ENCODE results near the gene RBBP5. TPM values are rescaled to one million over a fixed set of nuclear protein-coding genes. Genes with fewer than 3 reads are reported as not detected.
A peak's percentile ranks its signal among the peaks of the same experiment; 100 is the strongest.
"Not testable (repeated sequence)": the region's sequence is repeated elsewhere in the genome, so short reads cannot be mapped to it uniquely, and the experiment has no call there.

Gene RBBP5
- total RNA-seq, result 10.1 TPM
- long read RNA-seq, full-length matches to known transcripts, result 5 of 9 reads
- long read RNA-seq, partial matches to known transcripts, result 2 of 9 reads
- long read RNA-seq, other reads (novel, unspliced or antisense), result 2 of 9 reads

DNA sequence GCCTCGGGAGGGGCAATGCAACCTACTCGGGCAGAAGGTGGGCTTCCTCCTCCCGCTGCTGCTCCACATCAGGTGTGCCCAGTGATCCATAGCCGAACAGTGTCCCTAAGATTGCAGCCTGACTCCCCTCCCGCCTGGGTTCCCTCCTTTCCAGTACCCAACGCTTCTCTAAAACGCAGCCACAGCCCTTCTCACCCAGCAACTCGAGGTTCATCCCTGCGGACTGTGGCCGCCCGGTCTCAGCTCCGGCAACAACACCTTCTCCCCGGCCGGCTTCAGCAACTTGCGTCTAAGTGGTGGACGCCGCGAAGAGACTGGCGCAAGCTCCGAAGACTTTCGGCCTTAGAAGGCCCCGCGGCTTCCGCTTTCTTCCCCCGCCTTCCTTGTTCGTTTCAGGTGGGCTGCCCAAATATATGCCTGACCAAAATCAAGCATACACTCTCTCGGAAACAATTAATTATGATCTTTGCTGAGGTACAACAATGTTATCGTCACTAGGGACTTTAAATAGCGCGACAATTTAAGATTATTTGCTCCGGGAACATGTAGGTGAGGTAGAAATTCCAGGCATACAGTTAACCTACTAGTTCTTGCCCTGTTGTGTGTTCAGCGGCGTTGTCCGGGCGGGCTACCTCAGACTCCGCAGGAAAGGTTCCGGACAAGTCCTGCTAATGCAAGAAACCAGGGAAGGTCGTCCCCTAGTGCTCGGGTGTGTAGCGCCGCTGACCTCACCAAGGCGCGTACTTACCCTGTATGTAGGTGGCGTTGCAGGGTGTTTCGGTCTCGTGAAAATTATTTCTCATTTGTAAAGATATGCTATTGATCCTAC, at the start of gene RBBP5:
RBBP5 (minus strand) TSS at position 319 of the 829 bp plus-strand sequence; CDS start at position 214, 105 bp downstream.
- peak; percentile 97 for DNase-seq (ENCODE audit: low spot score)
- intact Hi-C loops (cut with DNase I), result loop anchor here (1.0 to 5.0 kb wide), 3 partner anchors 21 to 105 kb away; partner anchors contain the start of genes DSTYK and TMCC2

GRCh38 chr1:205171369-205171768, 49.6 kb upstream of the RBBP5 start:
- DNase-seq (ENCODE audit: low spot score), result no peak
- intact Hi-C loops (cut with DNase I), result no loop called here

- intact Hi-C loops (cut with DNase I), result no loop called here
Measured at GRCh38 chr1:205170532-205171269, 48.9 kb upstream of the RBBP5 start.

DNA sequence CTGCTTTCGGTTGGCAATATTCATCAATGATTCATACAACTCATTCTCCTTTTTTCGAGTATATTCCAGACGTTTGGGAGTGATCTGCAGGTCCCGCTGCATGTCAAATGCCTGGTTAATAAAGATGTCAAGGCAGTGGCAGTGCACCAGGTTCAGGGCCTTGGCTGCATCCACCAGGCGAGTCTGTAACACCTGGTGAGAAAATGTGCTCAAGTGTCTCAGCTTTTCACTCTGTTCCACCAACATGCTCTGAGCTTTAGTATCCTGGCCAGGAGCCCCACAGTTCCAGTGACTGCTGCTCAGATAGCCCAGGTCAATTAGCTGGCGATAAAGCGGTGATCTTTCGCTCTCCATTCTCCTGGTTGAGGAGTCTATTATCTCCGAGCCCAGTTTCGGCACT, 47.5 kb upstream of the RBBP5 start:
- no peak for DNase-seq (ENCODE audit: low spot score)
- intact Hi-C loops (cut with DNase I), result no loop called here

More at GRCh38 chr1:205170532-205171269, 48.9 kb upstream of the RBBP5 start:
- DNase-seq (ENCODE audit: low spot score), result no peak

- intact Hi-C loops (cut with DNase I), result no loop called here
- DNase-seq (ENCODE audit: low spot score), result no peak
Measured at GRCh38 chr1:205168291-205168690, 46.5 kb upstream of the RBBP5 start.

DNA sequence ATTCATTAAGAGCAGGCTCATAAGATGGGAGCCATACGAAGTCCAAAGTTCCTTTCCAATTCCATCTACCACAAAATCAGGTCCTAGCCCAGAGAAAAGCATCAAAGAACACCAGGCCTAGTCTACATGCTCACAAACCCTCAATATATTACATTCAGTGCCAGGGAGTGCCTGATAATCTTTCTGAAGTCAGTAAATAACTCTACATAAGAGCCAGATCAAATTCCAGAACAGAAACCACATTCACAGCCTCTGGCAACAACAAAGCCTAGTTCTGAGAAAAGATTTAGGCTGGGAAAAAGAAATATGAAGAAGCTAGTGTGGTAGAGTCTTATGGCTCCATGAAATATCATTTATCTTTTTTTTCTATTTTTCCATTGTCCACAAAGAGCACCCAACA, 40.5 kb upstream of the RBBP5 start:
- intact Hi-C loops (cut with DNase I), result no loop called here
- no peak for DNase-seq (ENCODE audit: low spot score)

- DNase-seq (ENCODE audit: low spot score), result no peak
Measured at GRCh38 chr1:205161076-205161475, 39.3 kb upstream of the RBBP5 start.

GRCh38 chr1:205158048-205158616, 36.4 kb upstream of the RBBP5 start:
- intact Hi-C loops (cut with DNase I), result no loop called here
- no peak for DNase-seq (ENCODE audit: low spot score)

More at GRCh38 chr1:205161076-205161475, 39.3 kb upstream of the RBBP5 start:
- intact Hi-C loops (cut with DNase I), result no loop called here

- DNase-seq (ENCODE audit: low spot score); intact Hi-C loops (cut with DNase I): not testable (repeated sequence)
Measured at GRCh38 chr1:205155665-205156377, 34.0 kb upstream of the RBBP5 start.

GRCh38 chr1:205152505-205152904, 30.7 kb upstream of the RBBP5 start:
- DNase-seq (ENCODE audit: low spot score), result no peak
- intact Hi-C loops (cut with DNase I), result no loop called here

DNA sequence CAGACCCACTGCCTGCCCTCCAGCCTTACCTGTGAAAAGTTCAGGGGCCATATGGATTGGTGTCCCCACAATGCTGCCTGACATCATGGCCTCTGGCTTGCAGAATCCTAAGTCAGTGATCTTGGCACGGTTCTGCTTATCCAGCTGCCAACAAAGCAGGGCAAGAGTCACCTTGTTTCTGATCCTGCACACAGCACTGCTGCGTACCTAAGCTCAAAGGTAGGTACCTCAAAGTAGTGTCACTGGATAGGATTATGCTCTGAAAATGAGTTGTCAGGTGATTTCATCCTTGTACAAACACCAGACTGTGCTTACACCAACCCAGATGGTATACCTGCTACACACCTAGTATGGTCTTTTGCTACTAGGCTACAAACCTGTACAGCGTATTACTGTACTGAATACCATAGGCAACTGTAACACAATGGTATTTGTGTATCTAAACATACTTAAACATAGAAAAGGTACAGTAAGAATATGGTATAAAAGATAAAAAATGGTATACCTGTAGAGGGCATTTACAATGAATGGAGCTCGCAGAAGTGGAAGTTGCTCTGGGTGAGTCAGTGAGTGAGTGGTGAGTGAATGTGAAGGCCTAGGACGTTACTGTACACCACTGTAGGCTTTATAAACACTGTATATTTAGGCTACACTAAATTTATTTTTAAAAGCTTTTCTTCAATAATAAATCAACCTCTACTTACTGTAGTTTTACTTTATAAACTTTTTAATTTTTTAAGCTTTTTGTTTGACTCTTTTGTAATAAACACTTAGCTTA, 29.1 kb upstream of the RBBP5 start:
- intact Hi-C loops (cut with DNase I), result no loop called here
- no peak for DNase-seq (ENCODE audit: low spot score)

DNA sequence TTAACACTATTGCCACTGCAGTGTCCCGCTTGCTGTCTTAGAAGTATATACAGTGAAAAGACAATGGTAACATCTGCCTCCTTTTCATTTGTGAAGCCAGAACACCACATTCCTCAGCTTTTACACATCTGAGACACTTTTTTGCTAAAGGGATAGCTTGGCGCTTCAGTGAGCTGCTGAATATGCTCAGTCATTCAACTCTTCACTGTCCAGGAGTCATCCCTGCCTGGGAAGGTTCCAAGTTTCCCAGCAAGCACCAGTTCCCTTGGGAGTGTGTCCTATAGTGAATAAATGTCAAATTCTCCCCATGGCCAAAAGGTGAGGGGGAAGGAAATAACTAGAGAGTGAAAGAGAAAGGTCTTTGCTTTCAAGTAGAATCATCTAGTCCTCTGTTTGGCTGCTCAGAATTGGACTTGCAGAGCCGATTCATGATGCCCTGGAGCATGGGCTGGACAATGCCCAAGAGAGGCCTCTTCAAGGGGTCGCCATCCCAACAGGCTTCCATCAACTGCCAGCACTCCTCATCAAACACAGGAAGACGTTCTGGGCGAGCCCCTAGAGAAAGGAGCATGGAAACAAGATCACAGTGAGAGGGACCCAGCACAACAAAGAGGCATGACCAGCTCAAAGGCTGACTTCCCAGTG, 25.5 kb upstream of the RBBP5 start:
- intact Hi-C loops (cut with DNase I), result no loop called here

DNA sequence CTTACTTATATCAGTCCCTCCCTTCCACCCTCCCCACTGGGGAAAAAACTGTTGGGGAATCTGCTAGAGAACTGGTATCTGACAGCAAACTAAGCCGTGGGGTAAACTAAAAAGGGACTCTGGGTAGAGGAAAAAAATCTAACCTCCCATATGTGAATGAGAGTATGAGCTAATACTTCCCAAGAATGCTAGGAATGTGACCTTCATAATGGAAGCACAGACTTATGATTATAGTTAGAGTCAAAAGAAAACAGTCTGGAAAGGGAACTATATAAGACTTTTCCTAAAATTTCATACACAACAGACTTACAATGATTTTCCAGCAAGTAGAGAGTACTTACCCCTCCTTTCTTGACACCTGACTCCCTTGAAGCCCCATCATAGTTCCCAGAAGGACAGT, 23.0 kb upstream of the RBBP5 start:
- intact Hi-C loops (cut with DNase I), result loop anchor here (5.0 kb wide), 2 partner anchors 113 to 157 kb away; no protein-coding TSS in a partner anchor
- no peak for DNase-seq (ENCODE audit: low spot score)

More for the DNA sequence above, 25.5 kb upstream of the RBBP5 start:
- no peak for DNase-seq (ENCODE audit: low spot score)

- intact Hi-C loops (cut with DNase I), result loop anchor here (5.0 kb wide), 2 partner anchors 113 to 157 kb away; no protein-coding TSS in a partner anchor
- no peak for DNase-seq (ENCODE audit: low spot score)
Measured at GRCh38 chr1:205144046-205144720, 22.4 kb upstream of the RBBP5 start.

DNA sequence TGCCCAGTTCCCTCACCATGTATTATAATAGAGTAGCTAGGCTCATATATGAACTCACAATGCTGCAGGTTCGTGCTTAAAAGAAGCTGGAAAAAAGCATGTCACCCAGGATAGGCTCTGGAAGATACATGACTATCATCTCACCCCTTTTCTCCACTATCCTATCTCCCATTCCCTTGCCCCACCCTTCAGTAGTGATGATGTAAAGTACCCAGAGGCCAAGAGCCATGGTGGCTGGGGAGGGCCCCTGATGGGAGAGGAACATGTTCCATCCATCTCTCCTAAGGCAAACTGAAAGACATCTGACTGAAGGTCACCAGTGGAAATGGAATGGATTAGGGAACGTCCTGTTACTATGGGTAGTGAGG, 20.3 kb upstream of the RBBP5 start:
- intact Hi-C loops (cut with DNase I), result loop anchor here (2.0 to 5.0 kb wide), 3 partner anchors 19 to 155 kb away; no protein-coding TSS in a partner anchor

GRCh38 chr1:205141236-205142101, 19.7 kb upstream of the RBBP5 start:
- no peak for DNase-seq (ENCODE audit: low spot score)
- intact Hi-C loops (cut with DNase I), result loop anchor here (2.0 to 5.0 kb wide), 3 partner anchors 19 to 154 kb away; no protein-coding TSS in a partner anchor

More for the DNA sequence above, 20.3 kb upstream of the RBBP5 start:
- DNase-seq (ENCODE audit: low spot score), result no peak
